HG02870 (cell line): ENCODE measurements around the gene ANKIB1.
"Not testable (repeated sequence)": the region's sequence is repeated elsewhere in the genome, so short reads cannot be mapped to it uniquely, and the experiment has no call there.

Source experiments
- ATAC-seq: cut with Tn5 transposase; IDR thresholded peaks from one replicate; pipeline ENCODE4 v1.9.1; 2021; ENCODE audit warnings: mild to moderate bottlenecking, moderate library complexity; ENCODE audit not compliant: unreplicated experiment

ANKIB1 gene

GRCh38 chr7:92442720-92443119, 196.9 kb downstream of the ANKIB1 start:
- ATAC-seq, result not testable (repeated sequence)

GRCh38 chr7:92446869-92447344, 201.1 kb downstream of the ANKIB1 start:
- ATAC-seq, result no peak

- peak; percentile 89 for ATAC-seq
Observed at GRCh38 chr7:92447345-92448204, 201.8 kb downstream of the ANKIB1 start, which contains the start of gene GATAD1. GATAD1 (plus strand) TSS chr7:92447482; CDS start chr7:92447730, 248 bp downstream.

- peak; percentile 45 for ATAC-seq
Observed at GRCh38 chr7:92448205-92448747, 202.5 kb downstream of the ANKIB1 start.
